ENCODE data around the gene ADAM20.

GRCh38 chr14:70514168-70515069, 20.4 kb downstream of the ADAM20 start:
- TF ChIP-seq CTCF (conservative IDR thresholded peaks at IDR 0.05) = no peak
- TF ChIP-seq EZH2 (IDR thresholded peaks at IDR 0.05; ENCODE audit: low read depth) = no peak
